HG03460 (cell line): Measurements from ENCODE around the gene ALDH16A1.
"Not testable (repeated sequence)": the region's sequence is repeated elsewhere in the genome, so short reads cannot be mapped to it uniquely, and the experiment has no call there.

Experiments
- ATAC-seq: cut with Tn5 transposase; IDR thresholded peaks from one replicate; pipeline ENCODE4 v1.9.1; 2021; ENCODE audit not compliant: unreplicated experiment

Gene ALDH16A1

GRCh38 chr19:49439836-49440235 lies 13.2 kb upstream of the ALDH16A1 start:
- no peak for ATAC-seq

GRCh38 chr19:49440439-49441209 lies 12.4 kb upstream of the ALDH16A1 start:
- no peak for ATAC-seq

GRCh38 chr19:49441210-49441959 lies 11.6 kb upstream of the ALDH16A1 start, which contains the start of gene SLC17A7:
TSS of gene SLC17A7 (minus strand) at chr19:49441527. CDS start at chr19:49441379, 148 bp downstream.
- no peak for ATAC-seq

GRCh38 chr19:49441960-49442350 lies 11.1 kb upstream of the ALDH16A1 start:
- ATAC-seq: no peak

GRCh38 chr19:49442354-49442753 lies 10.7 kb upstream of the ALDH16A1 start:
- ATAC-seq: no peak

- peak; percentile 12 for ATAC-seq
Observed at GRCh38 chr19:49442771-49443365, 10.2 kb upstream of the ALDH16A1 start.

GRCh38 chr19:49443366-49444099 lies 9.5 kb upstream of the ALDH16A1 start:
- peak; percentile 82 for ATAC-seq

- ATAC-seq: not testable (repeated sequence)
Observed at GRCh38 chr19:49444100-49444700, 8.8 kb upstream of the ALDH16A1 start.

GRCh38 chr19:49445997-49446396 lies 7.0 kb upstream of the ALDH16A1 start:
- no peak for ATAC-seq

- ATAC-seq: no peak
Observed at GRCh38 chr19:49447485-49448431, 5.3 kb upstream of the ALDH16A1 start.

- ATAC-seq: no peak
Observed at GRCh38 chr19:49448432-49448786, 4.6 kb upstream of the ALDH16A1 start.

- ATAC-seq: no peak
Observed at GRCh38 chr19:49450405-49450804, 2.6 kb upstream of the ALDH16A1 start.

- ATAC-seq: peak; percentile 59
Observed at GRCh38 chr19:49451430-49452181, 1.4 kb upstream of the ALDH16A1 start, which contains the start of gene PIH1D1. TSS of gene PIH1D1 (minus strand) at chr19:49451814. CDS start at chr19:49451574, 240 bp downstream.

GRCh38 chr19:49453757-49454240 lies 774 bp downstream of the ALDH16A1 start:
- no peak for ATAC-seq

GRCh38 chr19:49455773-49456172 lies 2.7 kb downstream of the ALDH16A1 start:
- ATAC-seq: no peak

GRCh38 chr19:49456326-49456725 lies 3.3 kb downstream of the ALDH16A1 start:
- no peak for ATAC-seq

- no peak for ATAC-seq
Observed at GRCh38 chr19:49458567-49458903, 5.5 kb downstream of the ALDH16A1 start.

- no peak for ATAC-seq
Observed at GRCh38 chr19:49459388-49459787, 6.4 kb downstream of the ALDH16A1 start.

GRCh38 chr19:49461130-49461529 lies 8.1 kb downstream of the ALDH16A1 start:
- ATAC-seq: not testable (repeated sequence)
